K562 (cell line): ENCODE data around the gene MAP3K2.

ENCODE experiments used
- NRF1 ChIP-seq, 2 experiments: fragments of 450-650 bp; IDR thresholded peaks in 1 of 2; conservative IDR thresholded peaks in 1 of 2; 2 replicates each; pipeline ENCODE4 v1.6.1; 2014; ENCODE audit warnings: mild to moderate bottlenecking in 2 of 2
- ZNF764 ChIP-seq: fragments of 250-450 bp; sonication (Bioruptor Pico); IDR thresholded peaks from 2 replicates; pipeline ENCODE4 v1.4.0; 2020; ENCODE audit warnings: low read depth, mild to moderate bottlenecking, moderate library complexity
- TF ChIP-seq, protein P1 (sequence below), 3 experiments: IDR thresholded peaks in 2 of 3; conservative IDR thresholded peaks in 1 of 3; 2 replicates each; pipeline ENCODE4 v1.5.1; 2011 to 2012; ENCODE audit warnings: low read length in 3 of 3, mild to moderate bottlenecking in 3 of 3, control low read depth in 2 of 3, improper control_type of control experiment in 1 of 3, inconsistent platforms in 1 of 3, low read depth in 1 of 3, mixed read lengths in 1 of 3, moderate library complexity in 1 of 3; ENCODE audit not compliant: insufficient read depth in 2 of 3
- TF ChIP-seq, protein P2 (sequence below): sonication (generic); formaldehyde crosslinking; IDR thresholded peaks from 2 replicates; pipeline ENCODE4 v1.8.1; 2022; ENCODE audit warnings: missing genetic modification reagents

DNA sequence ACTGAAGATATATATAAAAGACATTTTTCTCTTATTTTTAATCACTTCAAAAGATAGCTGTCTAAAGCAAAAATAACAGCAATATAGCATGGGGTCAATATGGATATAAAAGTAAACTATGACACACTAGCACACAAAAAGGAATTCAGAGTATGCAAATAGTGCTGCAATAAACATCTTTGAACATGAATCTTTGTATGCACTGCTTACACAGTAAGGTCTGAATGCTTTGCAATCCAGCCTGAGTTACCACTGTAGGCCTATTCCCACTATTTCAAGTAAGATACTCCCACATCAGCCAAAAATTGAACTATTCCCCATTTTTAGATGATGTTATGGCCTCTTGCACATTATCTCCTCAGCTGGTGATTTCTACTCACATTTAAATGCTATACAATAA lies 66.5 kb downstream of the MAP3K2 start:
- TF ChIP-seq, protein P1, sequence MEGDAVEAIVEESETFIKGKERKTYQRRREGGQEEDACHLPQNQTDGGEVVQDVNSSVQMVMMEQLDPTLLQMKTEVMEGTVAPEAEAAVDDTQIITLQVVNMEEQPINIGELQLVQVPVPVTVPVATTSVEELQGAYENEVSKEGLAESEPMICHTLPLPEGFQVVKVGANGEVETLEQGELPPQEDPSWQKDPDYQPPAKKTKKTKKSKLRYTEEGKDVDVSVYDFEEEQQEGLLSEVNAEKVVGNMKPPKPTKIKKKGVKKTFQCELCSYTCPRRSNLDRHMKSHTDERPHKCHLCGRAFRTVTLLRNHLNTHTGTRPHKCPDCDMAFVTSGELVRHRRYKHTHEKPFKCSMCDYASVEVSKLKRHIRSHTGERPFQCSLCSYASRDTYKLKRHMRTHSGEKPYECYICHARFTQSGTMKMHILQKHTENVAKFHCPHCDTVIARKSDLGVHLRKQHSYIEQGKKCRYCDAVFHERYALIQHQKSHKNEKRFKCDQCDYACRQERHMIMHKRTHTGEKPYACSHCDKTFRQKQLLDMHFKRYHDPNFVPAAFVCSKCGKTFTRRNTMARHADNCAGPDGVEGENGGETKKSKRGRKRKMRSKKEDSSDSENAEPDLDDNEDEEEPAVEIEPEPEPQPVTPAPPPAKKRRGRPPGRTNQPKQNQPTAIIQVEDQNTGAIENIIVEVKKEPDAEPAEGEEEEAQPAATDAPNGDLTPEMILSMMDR (IDR thresholded peaks at IDR 0.05 in 2 of 3, conservative IDR thresholded peaks at IDR 0.05 in 1 of 3; ENCODE audit: insufficient read depth in 2 of 3, low read depth in 1 of 3, low read length in 3 of 3), result no peak
- no peak for TF ChIP-seq NRF1 (conservative IDR thresholded peaks at IDR 0.05 in 1 of 2, IDR thresholded peaks at IDR 0.05 in 1 of 2)
- no peak for TF ChIP-seq ZNF764
- TF ChIP-seq, protein P2, sequence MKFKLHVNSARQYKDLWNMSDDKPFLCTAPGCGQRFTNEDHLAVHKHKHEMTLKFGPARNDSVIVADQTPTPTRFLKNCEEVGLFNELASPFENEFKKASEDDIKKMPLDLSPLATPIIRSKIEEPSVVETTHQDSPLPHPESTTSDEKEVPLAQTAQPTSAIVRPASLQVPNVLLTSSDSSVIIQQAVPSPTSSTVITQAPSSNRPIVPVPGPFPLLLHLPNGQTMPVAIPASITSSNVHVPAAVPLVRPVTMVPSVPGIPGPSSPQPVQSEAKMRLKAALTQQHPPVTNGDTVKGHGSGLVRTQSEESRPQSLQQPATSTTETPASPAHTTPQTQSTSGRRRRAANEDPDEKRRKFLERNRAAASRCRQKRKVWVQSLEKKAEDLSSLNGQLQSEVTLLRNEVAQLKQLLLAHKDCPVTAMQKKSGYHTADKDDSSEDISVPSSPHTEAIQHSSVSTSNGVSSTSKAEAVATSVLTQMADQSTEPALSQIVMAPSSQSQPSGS (CRISPR knock-in tag), result no peak
